WI38 (cell line): ENCODE results near the gene RAB11FIP3.
"Not testable (repeated sequence)": the region's sequence is repeated elsewhere in the genome, so short reads cannot be mapped to it uniquely, and the experiment has no call there.

Source experiments
- H3K4me3 ChIP-seq: 2 replicates; pipeline ENCODE4 v1.5.1; 2011; ENCODE audit warnings: low read depth, mild to moderate bottlenecking, control low read depth, low read length
- CTCF ChIP-seq: IDR thresholded peaks from 2 replicates; pipeline ENCODE4 v1.5.1; 2012; ENCODE audit warnings: low read depth, mild to moderate bottlenecking, control low read depth, low read length

The RAB11FIP3 gene

DNA sequence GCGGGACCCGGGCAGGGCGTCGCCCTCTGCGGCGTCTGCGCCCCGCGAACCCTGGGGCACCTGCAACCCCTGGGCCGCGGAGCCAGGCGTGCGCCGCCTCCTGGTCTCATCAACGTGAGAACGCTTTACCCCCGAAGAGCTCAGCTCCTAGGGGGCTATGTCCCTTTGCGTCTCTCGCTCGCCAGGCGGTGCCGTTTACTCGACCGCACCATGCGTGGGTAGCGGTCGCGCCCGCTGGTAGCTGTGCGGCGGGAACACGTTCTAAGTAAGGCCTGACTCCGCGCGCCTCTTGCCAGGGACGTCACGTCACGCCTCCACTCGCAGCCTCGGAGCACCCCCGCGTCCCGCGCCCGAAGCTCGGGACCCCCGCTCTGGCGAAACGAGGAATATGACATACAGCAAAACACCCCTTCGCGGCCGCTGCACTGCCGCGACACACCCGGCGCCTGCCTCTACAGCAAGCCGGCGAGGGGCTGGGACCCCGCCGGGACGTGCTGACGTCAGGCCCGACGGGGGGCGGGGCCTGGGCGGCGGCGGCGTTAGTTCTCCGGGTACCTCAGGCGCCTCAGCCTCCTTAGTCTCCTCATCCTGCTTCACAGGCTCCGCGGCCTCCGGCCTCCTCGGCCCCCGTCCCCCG, at the start of gene RAB11FIP3:
Gene RAB11FIP3 (plus strand): TSS at position 568 of the 637 bp plus-strand sequence. CDS start 358 bp downstream, outside the sequence.
- H3K4me3 ChIP-seq: peak within 1 kb of the TSS; percentile 81
- no peak for TF ChIP-seq CTCF

- no peak for TF ChIP-seq CTCF
- no peak overlapping the region for H3K4me3 ChIP-seq
These were observed 49.3 kb upstream of the RAB11FIP3 start for GRCh38 chr16:375927-376816.

- no peak overlapping the region for H3K4me3 ChIP-seq
- no peak for TF ChIP-seq CTCF
These were observed 48.5 kb upstream of the RAB11FIP3 start for GRCh38 chr16:376817-377418.

- TF ChIP-seq CTCF: no peak
These were observed 48.0 kb upstream of the RAB11FIP3 start for GRCh38 chr16:377419-377951.

GRCh38 chr16:378113-378820, 47.2 kb upstream of the RAB11FIP3 start:
- not testable (repeated sequence) for H3K4me3 ChIP-seq

More at GRCh38 chr16:377419-377951, 48.0 kb upstream of the RAB11FIP3 start:
- H3K4me3 ChIP-seq: no peak overlapping the region

GRCh38 chr16:378821-379182, 46.6 kb upstream of the RAB11FIP3 start:
- no peak for TF ChIP-seq CTCF
- no peak overlapping the region for H3K4me3 ChIP-seq

DNA sequence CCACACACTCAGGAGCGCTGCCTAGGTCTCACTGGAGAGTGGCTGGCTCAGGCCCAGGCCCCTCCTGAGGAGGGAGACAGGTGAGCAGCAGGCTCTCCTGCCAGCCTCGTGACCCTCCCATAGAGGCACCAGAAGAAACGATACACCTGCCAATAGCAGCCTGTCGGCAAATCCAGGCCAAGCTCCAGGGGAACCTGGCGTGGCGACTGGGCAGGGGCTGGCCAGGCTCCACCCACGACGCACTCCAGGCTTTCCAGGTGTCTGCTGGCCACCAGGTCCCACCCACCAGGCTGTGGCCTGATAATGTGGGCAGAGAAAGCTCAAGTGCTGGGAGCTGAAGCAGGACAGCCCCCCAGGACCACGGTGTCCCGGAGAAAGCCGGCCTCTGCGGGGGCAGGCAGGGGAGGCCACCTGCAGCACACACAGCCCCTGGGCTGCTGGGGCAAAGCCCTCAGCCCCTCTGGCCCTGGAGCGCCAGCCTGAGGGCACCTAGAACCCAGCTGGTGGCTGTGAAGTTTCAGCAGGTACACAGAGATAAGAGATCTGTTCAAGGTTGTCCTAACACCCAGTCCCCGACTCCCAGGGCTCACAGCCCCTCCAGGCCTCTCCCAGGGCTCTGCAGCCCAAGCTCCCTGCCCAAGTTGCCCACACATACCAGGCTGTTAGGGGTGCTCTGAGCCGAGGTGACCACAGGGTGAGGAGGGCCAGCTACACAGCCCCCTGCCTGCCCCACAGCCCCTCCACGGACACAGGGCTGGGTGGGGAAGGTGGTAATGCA, 46.1 kb upstream of the RAB11FIP3 start:
- H3K4me3 ChIP-seq: no peak overlapping the region
- TF ChIP-seq CTCF: no peak
